Tibial nerve (tissue), 4 donors: ENCODE results near the gene DDIT4. TPM values are rescaled to one million over a fixed set of nuclear protein-coding genes. Genes with fewer than 3 reads are reported as not detected.

ENCODE experiments used
- DNase-seq, 2 donors: peaks; one replicate each; pipeline ENCODE4 v3.0.0-alpha.2; 2019; ENCODE audit warnings: low spot score in 2 of 2
- H3K27ac ChIP-seq, 4 donors: fragments of 200-600 bp; sonication (generic) in 3 of 4; one replicate each; pipeline ENCODE4 v1.5.1; 2017 to 2019; ENCODE audit warnings: mild to moderate bottlenecking in 1 of 4
- H3K27me3 ChIP-seq, 2 donors: fragments of 200-600 bp; sonication (generic) in 1 of 2; one replicate each; pipeline versions ENCODE4 v1.5.1 to v1.6.0; 2017 to 2019
- H3K36me3 ChIP-seq, 3 donors: fragments of 200-600 bp; sonication (generic); one replicate each; pipeline ENCODE4 v1.5.1; 2018 to 2019
- H3K4me1 ChIP-seq, 4 donors: fragments of 200-600 bp; sonication (generic) in 3 of 4; one replicate each; pipeline ENCODE4 v1.5.1; 2017 to 2019
- H3K4me3 ChIP-seq, 4 donors: fragments of 200-600 bp; sonication (generic) in 3 of 4; one replicate each; pipeline ENCODE4 v1.5.1; 2017 to 2019; ENCODE audit warnings: mild to moderate bottlenecking in 1 of 4, moderate library complexity in 1 of 4
- H3K9me3 ChIP-seq, 4 donors: fragments of 200-600 bp; sonication (generic) in 3 of 4; one replicate each; pipeline ENCODE4 v1.5.1; 2017 to 2019
- CTCF ChIP-seq, 5 experiments: fragments of 200-600 bp in 3 of 5; fragments of 450-650 bp in 2 of 5; sonication (generic) in 3 of 5; IDR thresholded peaks; one replicate each; pipeline ENCODE4 v1.5.1; 2016 to 2019; ENCODE audit warnings: antibody characterized with exemption in 5 of 5, mild to moderate bottlenecking in 3 of 5, moderate library complexity in 2 of 5
- EP300 ChIP-seq, 2 donors: sonication (generic); formaldehyde crosslinking; IDR thresholded peaks; one replicate each; pipeline ENCODE4 v1.6.1; 2017; ENCODE audit warnings: antibody characterized with exemption in 2 of 2, mild to moderate bottlenecking in 1 of 2
- POLR2A ChIP-seq, 2 donors: fragments of 450-650 bp; IDR thresholded peaks; one replicate each; pipeline ENCODE4 v1.6.1; 2017; ENCODE audit warnings: antibody characterized with exemption in 2 of 2, mild to moderate bottlenecking in 2 of 2, moderate library complexity in 2 of 2
- WGBS, 2 donors: methylation state at CpG; one replicate each; pipeline ENCODE4 v1.1.5; 2018; 5-methylcytosine and 5-hydroxymethylcytosine counted together
- total RNA-seq, 4 donors: library from RNA; depleted of rRNA; stranded (reverse); fragments of >200 nt; gene quantifications; one replicate each; pipeline ENCODE4 v1.1.0, GENCODE V29; 2016

Gene DDIT4
- total RNA-seq, 4 donors from 2014 or later, result 1,317 to 2,202 (median 1,604) TPM

- WGBS, 2 donors, result 4 to 14% methylated on average over 22 to 30 of the region's 30 CpGs
- TF ChIP-seq POLR2A (IDR thresholded peaks at IDR 0.05) (peak; percentile 50 to 70), EP300 (IDR thresholded peaks at IDR 0.05) (no peak)
- Histone ChIP-seq H3K4me1 (peaks cover 4 to 85% (median 70%) of the 10 kb centered on the region in 4 donors), H3K4me3 (peak overlapping the region; percentile 35 to 62 (median 48)), H3K27me3 (no peaks in the 10 kb centered on the region), H3K36me3 (no peaks in the 10 kb centered on the region), H3K9me3 (no peaks in the 10 kb centered on the region), H3K27ac (peak overlapping the region; percentile 93 to 99 (median 98))
- no peak for DNase-seq
These were observed 12.5 kb upstream of the DDIT4 start for GRCh38 chr10:72260976-72261783.

- no peak for DNase-seq
- no peak for TF ChIP-seq POLR2A (IDR thresholded peaks at IDR 0.05)
- TF ChIP-seq EP300 (IDR thresholded peaks at IDR 0.05), result no peak
- TF ChIP-seq CTCF (IDR thresholded peaks at IDR 0.05), result no peak
- 89 to 93% methylated on average over 7 of the region's 7 CpGs for WGBS, 2 donors
- Histone ChIP-seq H3K27me3 (no peaks in the 10 kb centered on the region), H3K9me3 (no peaks in the 10 kb centered on the region), H3K27ac (peak overlapping the region; percentile 93 to 99 (median 98)), H3K4me3 (peak overlapping the region in 2 of 4 donors; percentile 49 to 62), H3K4me1 (peaks cover 4 to 81% (median 65%) of the 10 kb centered on the region in 4 donors), H3K36me3 (no peaks in the 10 kb centered on the region)
These were observed 11.8 kb upstream of the DDIT4 start for GRCh38 chr10:72261784-72262404.

- peaks cover 0 to 63% (median 48%) of the 10 kb centered on the region in 4 donors for H3K4me1 ChIP-seq
- TF ChIP-seq EP300 (IDR thresholded peaks at IDR 0.05) (no peak), CTCF (IDR thresholded peaks at IDR 0.05) (no peak), POLR2A (IDR thresholded peaks at IDR 0.05) (no peak)
- no peaks in the 10 kb centered on the region for H3K36me3 ChIP-seq
- no peak overlapping the region for H3K4me3 ChIP-seq
- DNase-seq, result no peak
- H3K27ac ChIP-seq, result peak overlapping the region in 3 of 4 donors; percentile 54 to 99 (median 99)
- no peaks in the 10 kb centered on the region for H3K9me3 ChIP-seq
- 78 to 81% methylated on average over 6 of the region's 6 CpGs for WGBS, 2 donors
- no peaks in the 10 kb centered on the region for H3K27me3 ChIP-seq
These were observed 10.0 kb upstream of the DDIT4 start for GRCh38 chr10:72263613-72264241.

- Histone ChIP-seq H3K36me3 (no peaks in the 10 kb centered on the region), H3K4me1 (peaks cover 0 to 55% (median 40%) of the 10 kb centered on the region in 4 donors), H3K27ac (peak overlapping the region in 2 of 4 donors; percentile 99), H3K9me3 (no peaks in the 10 kb centered on the region), H3K27me3 (no peaks in the 10 kb centered on the region), H3K4me3 (no peak overlapping the region)
- TF ChIP-seq POLR2A (IDR thresholded peaks at IDR 0.05), result no peak
- no peak for TF ChIP-seq CTCF (IDR thresholded peaks at IDR 0.05)
- no peak for TF ChIP-seq EP300 (IDR thresholded peaks at IDR 0.05)
- 93 to 96% methylated on average over 1 of the region's 1 CpG for WGBS, 2 donors
- no peak for DNase-seq
These were observed 9.2 kb upstream of the DDIT4 start for GRCh38 chr10:72264536-72264935.

GRCh38 chr10:72265508-72265907, 8.2 kb upstream of the DDIT4 start:
- Histone ChIP-seq H3K4me1 (peaks cover 0 to 47% (median 30%) of the 10 kb centered on the region in 4 donors), H3K27ac (peak overlapping the region in 1 of 4 donors; percentile 65), H3K9me3 (no peaks in the 10 kb centered on the region), H3K36me3 (no peaks in the 10 kb centered on the region), H3K27me3 (no peaks in the 10 kb centered on the region), H3K4me3 (no peak overlapping the region)
- no peak for DNase-seq
- 77% methylated on average over 6 of the region's 6 CpGs for WGBS, 2 donors
- TF ChIP-seq CTCF (IDR thresholded peaks at IDR 0.05) (no peak), EP300 (IDR thresholded peaks at IDR 0.05) (no peak), POLR2A (IDR thresholded peaks at IDR 0.05) (no peak)
